ENCODE data around the gene USH2A. TPM values are rescaled to one million over a fixed set of nuclear protein-coding genes. Genes with fewer than 3 reads are reported as not detected.

USH2A gene
- total and polyA plus RNA-seq, 8 donors = 0.37 to 0.58 TPM; not detected in 6

DNA sequence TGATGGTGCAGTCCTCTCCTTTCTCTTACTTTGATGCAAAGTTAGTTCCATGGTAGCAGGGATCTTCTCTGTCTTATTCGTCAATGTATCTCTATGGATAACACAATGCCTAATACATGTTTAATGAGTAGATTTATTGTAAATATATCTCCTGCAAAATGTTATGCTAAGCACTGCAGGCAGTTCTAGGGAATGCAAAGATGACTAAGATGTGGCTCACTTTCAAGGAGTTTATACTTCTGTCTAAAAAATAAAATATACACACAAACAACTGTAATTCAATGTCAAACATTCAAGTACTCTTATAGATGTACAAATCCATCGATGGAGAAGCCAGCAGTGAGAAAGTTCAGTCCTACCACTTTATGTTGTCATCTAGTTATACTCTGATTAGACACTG is 661.8 kb downstream of the USH2A start:
- intact Hi-C loops (cut with DNase I; ENCODE audit: low total_unique reads) = no loop called here
- Histone ChIP-seq H3K27me3 (no peaks in the 10 kb centered on the region), H3K9me3 (no peaks in the 10 kb centered on the region), H3K36me3 (no peaks in the 10 kb centered on the region), H3K4me3 (no peak overlapping the region), H3K27ac (no peak overlapping the region), H3K4me1 (no peaks in the 10 kb centered on the region)
- no peak for TF ChIP-seq POLR2AphosphoS5 (IDR thresholded peaks at IDR 0.05)
- no peak for DNase-seq
- 79 to 98% (median 89%) methylated on average over 2 of the region's 2 CpGs for WGBS, 5 donors

GRCh38 chr1:215754112-215754511 is 669.1 kb downstream of the USH2A start:
- H3K27me3 ChIP-seq = no peaks in the 10 kb centered on the region
- 45 to 63% (median 51%) methylated on average over 4 of the region's 4 CpGs for WGBS, 5 donors
- H3K4me1 ChIP-seq = no peaks in the 10 kb centered on the region
- DNase-seq = no peak
- intact Hi-C loops (cut with DNase I; ENCODE audit: low total_unique reads) = no loop called here
- H3K4me3 ChIP-seq = no peak overlapping the region
- no peak for TF ChIP-seq POLR2A (IDR thresholded peaks at IDR 0.05)
- TF ChIP-seq, protein P1, sequence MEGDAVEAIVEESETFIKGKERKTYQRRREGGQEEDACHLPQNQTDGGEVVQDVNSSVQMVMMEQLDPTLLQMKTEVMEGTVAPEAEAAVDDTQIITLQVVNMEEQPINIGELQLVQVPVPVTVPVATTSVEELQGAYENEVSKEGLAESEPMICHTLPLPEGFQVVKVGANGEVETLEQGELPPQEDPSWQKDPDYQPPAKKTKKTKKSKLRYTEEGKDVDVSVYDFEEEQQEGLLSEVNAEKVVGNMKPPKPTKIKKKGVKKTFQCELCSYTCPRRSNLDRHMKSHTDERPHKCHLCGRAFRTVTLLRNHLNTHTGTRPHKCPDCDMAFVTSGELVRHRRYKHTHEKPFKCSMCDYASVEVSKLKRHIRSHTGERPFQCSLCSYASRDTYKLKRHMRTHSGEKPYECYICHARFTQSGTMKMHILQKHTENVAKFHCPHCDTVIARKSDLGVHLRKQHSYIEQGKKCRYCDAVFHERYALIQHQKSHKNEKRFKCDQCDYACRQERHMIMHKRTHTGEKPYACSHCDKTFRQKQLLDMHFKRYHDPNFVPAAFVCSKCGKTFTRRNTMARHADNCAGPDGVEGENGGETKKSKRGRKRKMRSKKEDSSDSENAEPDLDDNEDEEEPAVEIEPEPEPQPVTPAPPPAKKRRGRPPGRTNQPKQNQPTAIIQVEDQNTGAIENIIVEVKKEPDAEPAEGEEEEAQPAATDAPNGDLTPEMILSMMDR (IDR thresholded peaks at IDR 0.05) = no peak
- TF ChIP-seq EP300 (IDR thresholded peaks at IDR 0.05) = no peak
- no peak for TF ChIP-seq POLR2AphosphoS5 (IDR thresholded peaks at IDR 0.05)
- H3K9me3 ChIP-seq = no peaks in the 10 kb centered on the region
- H3K36me3 ChIP-seq = no peaks in the 10 kb centered on the region
- no peak overlapping the region for H3K27ac ChIP-seq

GRCh38 chr1:215749414-215749813 is 673.8 kb downstream of the USH2A start:
- TF ChIP-seq EP300 (IDR thresholded peaks at IDR 0.05) (no peak), POLR2A (IDR thresholded peaks at IDR 0.05) (no peak), POLR2AphosphoS5 (IDR thresholded peaks at IDR 0.05) (no peak)
- TF ChIP-seq, protein P1 (IDR thresholded peaks at IDR 0.05) = no peak
- intact Hi-C loops (cut with DNase I; ENCODE audit: low total_unique reads) = no loop called here
- H3K4me1 ChIP-seq = no peaks in the 10 kb centered on the region
- H3K27me3 ChIP-seq = no peaks in the 10 kb centered on the region
- no peak overlapping the region for H3K4me3 ChIP-seq
- no peaks in the 10 kb centered on the region for H3K9me3 ChIP-seq
- H3K27ac ChIP-seq = no peak overlapping the region
- WGBS, 5 donors = 60 to 80% (median 77%) methylated on average over 4 of the region's 4 CpGs
- H3K36me3 ChIP-seq = no peaks in the 10 kb centered on the region
- DNase-seq = no peak

GRCh38 chr1:215748431-215748830 is 674.8 kb downstream of the USH2A start:
- H3K4me3 ChIP-seq = no peak overlapping the region
- no peak for TF ChIP-seq POLR2AphosphoS5 (IDR thresholded peaks at IDR 0.05)
- TF ChIP-seq, protein P1 (IDR thresholded peaks at IDR 0.05) = no peak
- TF ChIP-seq POLR2A (IDR thresholded peaks at IDR 0.05) = no peak
- TF ChIP-seq EP300 (IDR thresholded peaks at IDR 0.05) = no peak
- no peaks in the 10 kb centered on the region for H3K9me3 ChIP-seq
- no peaks in the 10 kb centered on the region for H3K4me1 ChIP-seq
- H3K27me3 ChIP-seq = no peaks in the 10 kb centered on the region
- H3K36me3 ChIP-seq = no peaks in the 10 kb centered on the region
- DNase-seq = no peak
- intact Hi-C loops (cut with DNase I; ENCODE audit: low total_unique reads) = no loop called here
- 64 to 89% (median 83%) methylated on average over 1 of the region's 1 CpG for WGBS, 5 donors
- H3K27ac ChIP-seq = no peak overlapping the region

DNA sequence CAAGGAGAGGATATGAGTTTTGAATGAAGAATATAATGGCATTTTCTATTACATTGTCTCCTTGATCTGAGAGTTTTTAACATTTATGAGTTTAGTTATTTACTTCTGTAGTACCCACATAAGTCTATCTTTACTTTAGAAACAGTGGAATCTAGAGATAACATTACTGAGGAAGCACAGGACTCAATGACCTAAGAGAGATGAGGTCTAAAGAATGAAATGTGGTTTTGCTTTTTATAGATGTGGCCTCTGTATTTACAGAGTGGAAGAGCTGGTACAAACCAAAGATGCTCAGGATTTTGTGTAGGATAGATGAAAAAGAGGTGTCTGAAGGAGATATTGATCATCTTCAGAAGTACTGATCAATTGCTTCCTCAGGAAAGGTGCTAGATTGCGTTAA is 678.8 kb downstream of the USH2A start:
- H3K36me3 ChIP-seq = no peaks in the 10 kb centered on the region
- no peak overlapping the region for H3K27ac ChIP-seq
- H3K9me3 ChIP-seq = no peaks in the 10 kb centered on the region
- intact Hi-C loops (cut with DNase I; ENCODE audit: low total_unique reads) = no loop called here
- no peak for DNase-seq
- TF ChIP-seq EP300 (IDR thresholded peaks at IDR 0.05) = no peak
- TF ChIP-seq POLR2A (IDR thresholded peaks at IDR 0.05) = no peak
- no peak for TF ChIP-seq POLR2AphosphoS5 (IDR thresholded peaks at IDR 0.05)
- TF ChIP-seq, protein P1 (IDR thresholded peaks at IDR 0.05) = no peak
- no peaks in the 10 kb centered on the region for H3K4me1 ChIP-seq
- no peak overlapping the region for H3K4me3 ChIP-seq
- 62 to 86% (median 76%) methylated on average over 1 of the region's 1 CpG for WGBS, 5 donors
- H3K27me3 ChIP-seq = no peaks in the 10 kb centered on the region
